Inflammatory macrophage (primary cell): ENCODE results near the gene FBXL19.

Experiments
- DNase-seq, 2 donors: peaks; one replicate each; pipeline ENCODE4 v3.0.0-alpha.2; 2020 to 2022

FBXL19 gene

DNA sequence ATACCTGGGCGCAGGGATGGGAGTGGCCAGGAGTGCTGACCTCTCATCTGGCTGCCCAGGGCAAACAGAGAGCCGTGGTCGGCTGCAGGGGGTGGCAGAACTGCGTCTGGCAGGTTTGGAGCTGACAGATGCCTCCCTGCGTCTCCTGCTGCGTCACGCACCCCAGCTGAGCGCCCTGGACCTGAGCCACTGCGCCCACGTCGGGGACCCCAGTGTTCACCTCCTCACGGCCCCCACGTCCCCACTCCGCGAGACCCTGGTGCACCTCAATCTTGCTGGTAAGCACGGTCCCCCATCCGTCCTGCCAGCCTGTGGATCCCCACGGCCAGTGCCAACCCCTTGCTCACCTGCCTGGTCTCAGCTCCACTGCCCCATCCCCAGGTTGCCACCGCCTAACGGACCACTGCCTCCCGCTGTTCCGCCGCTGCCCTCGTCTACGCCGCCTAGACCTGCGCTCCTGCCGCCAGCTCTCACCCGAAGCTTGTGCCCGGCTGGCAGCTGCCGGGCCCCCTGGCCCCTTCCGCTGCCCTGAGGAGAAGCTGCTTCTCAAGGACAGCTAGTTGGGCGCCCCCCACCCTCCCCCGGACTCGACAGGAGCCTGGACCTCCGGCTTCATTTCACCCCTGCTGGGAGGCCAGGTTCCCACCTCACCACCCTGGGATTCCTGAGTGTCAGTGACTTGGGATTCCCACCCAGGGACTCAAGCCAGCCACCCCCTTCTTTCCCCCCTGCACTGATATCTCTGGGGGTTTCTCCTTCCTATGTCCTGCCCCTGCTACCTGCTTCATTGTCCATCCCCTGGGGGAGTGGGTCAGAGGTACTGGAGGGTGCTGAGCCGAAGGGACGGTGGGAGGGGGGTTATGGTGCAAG is 23.5 kb downstream of the FBXL19 start:
- no peak for DNase-seq

DNA sequence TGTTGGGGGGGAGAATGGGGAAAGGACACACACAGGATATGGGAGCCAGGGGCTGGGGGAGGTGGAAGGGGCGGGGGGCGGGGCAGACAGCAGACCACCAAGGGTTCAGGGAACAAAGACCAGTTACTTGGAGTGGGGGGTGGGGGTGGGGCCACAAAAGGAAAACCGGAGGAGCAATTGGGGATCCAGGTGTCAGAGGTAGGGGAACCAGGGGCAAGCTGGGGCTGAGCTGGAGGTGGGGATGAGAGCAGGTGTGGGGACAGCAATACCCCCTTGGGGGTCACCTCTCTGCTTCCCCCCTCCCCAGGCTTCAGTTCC is 24.1 kb downstream of the FBXL19 start:
- DNase-seq, result no peak

DNA sequence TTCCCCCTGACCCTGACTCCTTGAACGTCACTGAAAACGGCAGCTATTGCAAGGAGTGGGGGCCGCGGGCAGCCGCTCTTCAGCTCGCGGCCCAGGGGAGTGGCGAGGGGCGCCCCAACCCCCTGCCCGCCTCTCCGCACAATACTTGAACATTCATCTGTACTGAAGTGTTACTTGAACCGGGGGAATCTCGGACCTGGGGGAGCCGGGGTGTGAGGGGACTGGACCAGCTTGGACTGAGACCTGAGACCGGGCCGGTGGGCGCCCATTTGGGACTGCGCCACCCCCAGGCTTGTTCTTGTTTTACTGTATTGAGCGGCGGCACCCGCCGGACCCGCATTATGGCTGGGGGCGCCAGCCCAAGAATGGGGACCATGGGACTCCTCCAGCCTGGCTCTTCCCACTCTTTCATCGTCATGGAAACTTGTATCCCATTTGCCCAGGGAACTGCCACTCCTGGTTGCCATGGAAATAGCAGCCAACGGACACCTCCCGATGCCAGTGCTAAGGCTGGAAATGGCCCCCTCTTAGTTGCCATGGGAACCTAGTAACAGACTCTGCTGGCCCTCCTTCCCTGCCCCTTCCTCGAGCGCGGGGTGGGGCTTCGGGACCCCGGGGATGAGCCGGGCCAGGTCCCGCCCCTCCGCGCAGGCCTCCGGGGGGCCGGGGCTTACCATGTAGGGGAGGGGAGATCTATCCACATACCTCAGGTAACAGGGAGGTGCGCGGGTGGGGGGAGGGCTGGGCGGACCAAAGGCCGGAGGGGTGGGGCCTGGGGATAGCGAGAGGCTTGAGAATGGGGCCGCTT is 24.7 kb downstream of the FBXL19 start:
- peak; percentile 62 to 72 for DNase-seq

DNA sequence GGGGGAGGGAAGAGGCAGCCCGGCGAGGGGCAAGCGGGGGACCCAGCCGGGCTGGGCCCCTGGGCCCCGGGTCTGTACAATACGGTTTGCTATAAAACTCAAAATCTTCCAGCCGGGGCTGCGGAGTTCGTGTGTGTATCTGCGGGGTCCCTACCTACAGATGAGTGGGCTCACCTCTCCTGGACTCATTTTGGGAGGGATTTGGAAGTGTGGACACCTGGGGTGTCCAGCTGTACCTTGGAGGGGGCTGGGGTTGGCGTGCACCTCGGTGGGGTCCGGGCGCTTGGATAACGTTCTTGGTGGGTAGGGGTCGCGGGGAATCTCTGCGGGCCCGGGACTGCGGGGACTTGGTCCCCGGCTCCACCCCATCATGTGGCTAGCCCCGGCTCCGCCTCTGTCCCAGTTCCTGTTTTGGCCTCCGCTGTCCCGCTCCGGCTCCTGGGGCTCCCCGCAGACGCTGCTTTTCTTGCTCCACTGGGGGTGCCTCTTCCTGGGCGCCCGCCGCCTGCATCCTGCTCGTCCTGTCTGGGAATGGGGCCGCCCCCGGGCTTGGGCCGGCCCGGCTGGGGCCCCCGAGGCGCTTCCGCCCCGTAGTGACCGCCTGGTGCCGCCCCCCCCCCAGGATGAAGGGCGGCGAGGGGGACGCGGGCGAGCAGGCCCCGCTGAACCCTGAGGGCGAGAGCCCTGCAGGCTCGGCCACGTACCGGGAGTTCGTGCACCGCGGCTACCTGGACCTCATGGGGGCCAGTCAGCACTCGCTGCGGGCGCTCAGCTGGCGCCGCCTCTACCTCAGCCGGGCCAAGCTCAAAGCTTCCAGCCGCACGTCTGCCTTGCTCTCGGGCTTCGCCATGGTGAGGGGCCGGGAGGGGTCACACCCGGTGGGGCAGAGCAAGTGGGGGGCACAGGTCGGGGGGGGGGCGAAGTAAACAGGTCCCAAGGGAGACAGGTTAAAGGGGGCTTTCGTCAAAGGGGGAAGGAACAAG is 25.6 kb downstream of the FBXL19 start, which contains the start of gene ORAI3:
Gene ORAI3 (plus strand): TSS at position 402 of the 983 bp plus-strand sequence. CDS start 222 bp downstream, at position 624.
- peak; percentile 82 to 88 for DNase-seq

DNA sequence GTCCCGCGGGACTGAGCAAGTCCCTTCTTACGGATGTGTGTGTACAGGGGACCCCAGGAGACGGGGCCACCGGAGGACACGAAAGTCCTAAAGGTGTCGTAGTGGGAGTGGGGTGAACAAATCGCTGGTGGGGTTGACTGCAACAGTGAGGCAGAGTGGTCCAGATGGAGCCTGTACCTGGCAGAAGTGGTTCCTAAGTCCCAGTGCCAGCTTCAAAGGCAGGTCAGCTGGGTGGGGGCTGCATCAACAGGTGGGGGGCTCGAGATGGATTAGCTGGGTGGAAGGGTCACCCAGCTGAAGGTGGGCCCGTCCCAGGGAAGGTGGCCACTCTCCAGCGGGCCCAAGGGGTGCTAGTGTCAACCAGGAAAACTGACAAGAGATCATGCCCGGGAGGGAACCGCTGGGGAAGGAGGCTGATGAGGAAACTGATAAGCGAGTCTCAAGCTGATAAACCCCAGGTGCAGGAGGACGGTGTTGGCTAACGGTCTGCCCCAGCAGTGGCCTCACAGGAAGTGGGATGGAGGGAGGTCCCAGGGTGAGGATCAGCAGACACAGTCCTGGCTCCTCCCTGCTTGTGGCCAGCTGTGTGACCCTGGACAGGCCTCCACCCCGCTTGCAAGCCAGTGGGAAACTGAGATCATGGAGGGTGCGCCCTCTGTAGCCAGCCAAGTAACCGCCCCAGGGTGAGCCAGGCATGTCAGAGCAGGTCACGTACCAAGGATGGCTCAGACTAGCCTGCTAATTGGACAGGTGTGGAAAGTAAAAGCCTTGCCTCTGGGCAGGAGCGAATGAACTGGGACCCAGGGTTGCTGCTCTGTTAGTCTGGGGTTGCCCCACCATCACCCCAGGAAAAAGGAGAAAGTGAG is 26.5 kb downstream of the FBXL19 start:
- peak; percentile 81 to 86 for DNase-seq

DNA sequence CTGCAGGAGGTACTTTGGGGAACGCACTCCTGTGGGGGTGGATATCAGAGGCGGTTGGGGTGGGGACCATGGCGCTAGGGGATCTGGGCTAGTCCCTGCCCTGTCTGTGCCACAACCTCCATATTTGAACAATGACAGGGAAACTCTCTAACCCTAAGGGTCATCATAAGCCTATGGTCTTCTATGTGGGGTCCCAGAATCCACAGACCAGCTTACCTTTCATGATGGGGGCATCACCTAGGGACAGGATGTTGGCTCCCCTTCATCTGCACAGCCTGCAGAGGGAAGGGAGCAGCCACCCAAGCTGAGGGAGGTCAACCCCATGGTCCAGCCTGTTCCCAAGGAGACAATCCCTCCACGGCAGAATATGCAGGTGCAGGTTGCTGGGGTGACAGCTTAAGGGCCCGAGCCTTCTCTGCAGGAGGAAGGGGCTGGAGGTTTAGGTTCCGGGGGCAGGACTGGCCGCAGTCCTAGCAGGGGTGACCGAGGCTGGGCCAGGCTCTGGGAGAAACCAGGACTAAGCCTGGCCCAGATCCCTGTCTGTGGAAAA is 27.2 kb downstream of the FBXL19 start:
- DNase-seq, result no peak

DNA sequence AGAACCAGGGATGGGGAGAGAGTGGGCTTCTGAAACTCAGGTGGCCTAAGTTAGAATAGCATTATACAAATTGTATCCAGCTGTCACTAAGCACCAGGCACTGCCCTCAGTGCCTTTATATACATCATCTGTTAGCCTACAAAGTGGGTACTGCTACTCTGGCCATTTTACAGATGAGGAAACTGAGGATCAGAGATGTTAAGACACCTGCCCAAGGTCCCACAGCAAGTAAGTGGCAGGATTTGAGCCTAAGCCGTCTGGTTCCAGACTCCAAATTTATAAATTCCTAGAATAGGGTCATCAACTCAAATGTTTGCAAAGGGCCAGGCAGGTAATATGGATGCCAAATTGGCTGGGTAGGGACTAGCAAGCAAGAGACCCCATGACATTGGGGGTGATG is 27.8 kb downstream of the FBXL19 start:
- DNase-seq, result no peak

DNA sequence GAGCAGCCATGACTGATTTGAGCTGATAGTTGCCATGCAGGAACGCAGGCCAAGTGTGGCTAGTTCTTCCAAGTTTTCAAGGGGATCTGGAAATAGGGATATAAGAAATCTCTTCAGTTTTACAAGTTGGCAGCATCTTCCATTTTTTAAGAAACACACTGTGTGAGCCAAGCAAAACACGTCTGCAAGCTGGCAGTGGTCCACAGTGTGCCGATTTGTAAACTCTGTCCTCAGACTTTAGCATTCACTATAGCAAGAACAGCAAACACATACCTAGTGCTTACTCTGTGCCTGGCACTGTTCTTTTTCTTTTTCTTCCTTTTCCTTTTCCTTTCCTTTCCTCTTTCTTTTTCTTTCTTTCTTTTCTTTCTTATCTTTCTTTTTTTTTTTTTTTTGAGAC is 28.4 kb downstream of the FBXL19 start:
- DNase-seq, result no peak

DNA sequence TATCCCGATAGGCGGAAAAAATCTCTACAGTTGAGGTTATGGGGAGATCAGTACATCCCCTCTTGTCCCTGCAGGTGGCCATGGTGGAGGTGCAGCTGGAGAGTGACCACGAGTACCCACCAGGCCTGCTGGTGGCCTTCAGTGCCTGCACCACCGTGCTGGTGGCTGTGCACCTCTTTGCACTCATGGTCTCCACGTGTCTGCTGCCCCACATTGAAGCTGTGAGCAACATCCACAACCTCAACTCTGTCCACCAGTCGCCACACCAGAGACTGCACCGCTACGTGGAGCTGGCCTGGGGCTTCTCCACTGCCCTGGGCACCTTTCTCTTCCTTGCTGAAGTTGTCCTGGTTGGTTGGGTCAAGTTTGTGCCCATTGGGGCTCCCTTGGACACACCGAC is 29.7 kb downstream of the FBXL19 start:
- DNase-seq, result no peak

DNA sequence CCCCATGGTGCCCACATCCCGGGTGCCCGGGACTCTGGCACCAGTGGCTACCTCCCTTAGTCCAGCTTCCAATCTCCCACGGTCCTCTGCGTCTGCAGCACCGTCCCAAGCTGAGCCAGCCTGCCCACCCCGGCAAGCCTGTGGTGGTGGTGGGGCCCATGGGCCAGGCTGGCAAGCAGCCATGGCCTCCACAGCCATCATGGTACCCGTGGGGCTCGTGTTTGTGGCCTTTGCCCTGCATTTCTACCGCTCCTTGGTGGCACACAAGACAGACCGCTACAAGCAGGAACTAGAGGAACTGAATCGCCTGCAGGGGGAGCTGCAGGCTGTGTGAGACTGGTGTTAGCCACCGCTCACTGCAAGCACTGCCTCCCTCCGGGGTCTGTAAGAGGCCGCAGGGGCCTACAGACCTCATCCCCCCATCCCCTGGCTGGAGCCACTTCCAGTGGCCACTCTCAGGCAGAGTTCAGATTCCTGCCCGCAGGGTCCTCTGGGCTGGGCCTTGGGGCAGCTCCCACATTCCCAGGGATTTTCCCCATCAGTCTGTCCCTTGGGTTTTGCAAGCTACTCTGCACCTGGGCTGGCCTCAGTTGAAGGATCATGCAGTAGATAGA is 30.2 kb downstream of the FBXL19 start:
- DNase-seq, result peak; percentile 53 to 78

DNA sequence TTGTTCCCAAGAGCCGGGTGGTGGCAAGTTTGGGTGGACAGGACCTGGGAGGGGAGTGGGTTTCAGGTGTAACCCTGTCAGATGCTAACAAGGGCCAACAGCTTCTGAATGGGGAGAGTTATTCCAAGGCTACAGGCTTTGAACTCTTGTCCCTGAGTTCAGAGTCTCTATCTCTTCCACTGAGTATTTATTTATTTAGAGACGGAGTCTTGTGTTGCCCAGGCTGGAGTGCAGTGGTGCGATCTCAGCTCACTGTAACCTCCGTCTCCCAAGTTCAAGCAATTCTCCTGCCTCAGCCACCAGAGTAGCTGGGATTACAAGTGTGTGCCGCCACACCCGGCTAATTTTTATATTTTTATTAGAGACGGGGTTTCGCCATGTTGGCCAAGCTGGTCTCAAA is 31.6 kb downstream of the FBXL19 start:
- DNase-seq, result no peak

DNA sequence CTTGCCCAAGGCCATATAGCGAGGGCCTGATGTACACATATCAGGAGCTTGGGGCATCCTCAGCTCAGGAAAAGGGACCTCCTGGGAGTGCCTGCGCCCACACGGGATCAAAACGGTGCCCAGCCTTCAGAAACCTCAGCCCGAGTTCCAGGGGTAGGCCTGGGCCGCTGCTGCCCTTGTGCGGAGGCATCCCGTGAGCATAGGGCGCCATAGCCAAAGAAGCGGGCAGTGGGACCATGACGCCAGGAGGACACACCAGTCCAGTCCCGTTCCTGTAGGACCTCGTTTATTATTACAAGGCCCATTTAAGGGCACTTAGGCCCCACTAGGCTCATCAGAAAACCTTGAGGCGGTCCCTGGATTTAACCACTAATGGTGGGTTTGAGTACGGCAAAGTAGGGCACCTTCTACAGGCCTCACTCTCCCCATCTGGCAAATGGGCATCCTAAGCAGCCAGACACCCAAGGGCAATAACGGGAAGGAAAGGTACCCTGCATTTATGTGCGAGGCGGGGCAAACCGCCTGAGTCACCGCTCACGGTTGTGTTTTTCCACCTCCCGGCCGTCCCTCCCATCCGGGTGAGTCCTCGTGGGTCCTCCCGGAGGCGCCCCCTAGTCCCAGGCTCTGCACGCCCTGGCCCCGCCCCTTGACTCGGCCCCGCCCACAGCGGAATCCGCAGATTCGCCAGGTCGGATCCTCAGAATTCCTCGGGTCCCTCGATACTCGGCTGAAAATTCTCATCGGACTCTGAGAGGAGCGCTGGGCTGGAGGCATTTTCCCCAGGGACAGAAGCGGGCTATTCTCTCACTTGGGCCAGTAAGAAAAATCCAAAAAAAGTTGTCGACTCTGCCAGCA is 33.5 kb downstream of the FBXL19 start:
- peak; percentile 75 to 85 for DNase-seq

DNA sequence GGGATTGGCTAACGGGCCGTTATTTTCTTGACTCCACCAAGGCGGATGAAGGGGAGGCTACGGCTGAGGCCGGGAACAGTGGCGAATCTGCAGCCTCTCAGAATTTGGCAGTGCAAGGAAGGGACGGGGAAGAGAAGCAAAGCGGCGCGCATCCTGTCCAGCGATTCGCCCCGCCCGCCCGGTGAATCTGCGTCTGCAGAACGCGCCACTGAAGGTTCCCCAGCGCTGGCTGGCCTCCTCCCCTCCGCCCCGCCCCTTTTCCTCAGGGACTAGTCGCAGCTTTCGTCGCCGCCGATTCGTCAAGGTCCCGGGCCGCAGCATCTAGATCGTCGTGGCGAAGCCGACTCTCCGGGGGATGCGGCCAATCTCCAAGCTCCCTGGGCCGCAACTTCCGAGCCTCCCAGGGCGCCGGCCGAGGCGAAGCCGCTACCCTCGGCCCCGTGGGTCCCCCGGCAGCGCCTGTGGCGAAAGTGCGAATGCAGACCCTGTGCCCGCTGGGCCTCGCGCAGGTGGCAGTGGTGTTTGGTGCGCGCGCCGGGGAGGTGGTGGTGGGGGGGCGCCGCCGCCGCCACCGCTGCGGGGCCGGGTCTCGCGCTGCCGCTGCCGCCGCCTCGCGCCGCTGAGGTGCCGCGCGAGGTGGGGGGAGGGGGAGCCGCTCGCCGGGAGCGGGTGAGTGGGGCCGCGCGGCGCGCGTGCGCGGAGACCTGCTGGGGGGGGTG is 34.2 kb downstream of the FBXL19 start, which contains the start of gene SETD1A:
Gene SETD1A (plus strand): TSS at position 299 of the 719 bp plus-strand sequence. CDS start 978 bp downstream, outside the sequence.
- DNase-seq, result peak; percentile 95

DNA sequence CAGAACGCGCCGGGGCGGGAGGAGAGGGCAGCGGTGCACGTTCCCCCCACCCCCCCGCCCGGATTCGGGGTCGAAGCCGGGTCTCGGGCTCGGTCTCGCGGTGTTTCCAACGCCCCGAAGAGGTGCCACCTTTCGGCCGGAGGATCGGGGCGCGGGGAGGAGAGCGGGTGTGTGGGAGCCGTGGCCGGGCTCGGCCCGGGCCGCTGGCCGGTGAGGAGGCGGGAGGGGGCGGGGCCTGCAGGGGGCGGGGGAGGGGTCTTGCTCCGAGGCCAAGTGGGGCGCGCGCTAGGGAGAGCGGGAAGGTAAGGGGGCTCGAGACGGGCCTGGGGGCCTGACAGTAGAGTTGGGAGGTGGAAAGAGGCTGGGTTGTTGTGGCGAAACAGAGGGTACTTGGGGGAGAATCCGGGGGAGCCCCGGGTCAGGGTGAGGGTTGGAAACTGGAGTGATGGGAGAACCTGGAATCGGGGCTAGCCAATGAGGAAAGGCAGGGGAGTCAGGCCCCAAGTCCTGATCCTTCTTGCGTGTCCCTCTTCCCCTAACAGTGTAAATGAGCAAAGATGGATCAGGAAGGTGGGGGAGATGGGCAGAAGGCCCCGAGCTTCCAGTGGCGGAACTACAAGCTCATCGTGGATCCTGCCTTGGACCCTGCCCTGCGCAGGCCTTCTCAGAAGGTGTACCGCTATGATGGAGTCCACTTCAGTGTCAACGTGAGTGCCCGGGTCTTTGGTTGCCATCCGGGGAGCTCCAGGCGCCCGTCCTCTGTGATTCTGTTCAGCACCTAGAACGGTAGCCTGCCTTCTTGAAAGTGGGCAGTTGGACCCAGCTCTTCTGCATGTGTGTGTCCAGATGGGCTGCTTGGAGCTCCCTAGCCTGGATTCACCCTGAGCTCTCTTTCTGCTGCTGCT is 35.1 kb downstream of the FBXL19 start:
- peak; percentile 33 to 62 for DNase-seq

DNA sequence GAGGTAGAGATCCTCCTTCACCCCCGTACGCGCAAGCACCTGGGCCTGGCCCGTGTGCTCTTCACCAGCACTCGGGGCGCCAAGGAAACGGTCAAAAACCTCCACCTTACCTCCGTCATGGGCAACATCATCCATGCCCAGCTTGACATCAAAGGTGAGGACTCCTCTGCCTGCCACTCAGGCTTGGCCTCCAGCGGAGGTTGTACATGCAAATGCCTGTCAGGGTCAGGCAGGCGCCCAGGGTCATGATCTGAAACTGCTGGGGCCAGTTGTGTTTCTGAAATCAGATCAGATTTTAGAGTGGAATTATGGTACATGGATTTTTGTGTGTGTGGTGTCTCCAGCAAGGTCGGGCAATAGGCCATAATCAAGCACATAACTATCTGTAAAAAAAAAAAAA is 38.0 kb downstream of the FBXL19 start:
- DNase-seq, result no peak

DNA sequence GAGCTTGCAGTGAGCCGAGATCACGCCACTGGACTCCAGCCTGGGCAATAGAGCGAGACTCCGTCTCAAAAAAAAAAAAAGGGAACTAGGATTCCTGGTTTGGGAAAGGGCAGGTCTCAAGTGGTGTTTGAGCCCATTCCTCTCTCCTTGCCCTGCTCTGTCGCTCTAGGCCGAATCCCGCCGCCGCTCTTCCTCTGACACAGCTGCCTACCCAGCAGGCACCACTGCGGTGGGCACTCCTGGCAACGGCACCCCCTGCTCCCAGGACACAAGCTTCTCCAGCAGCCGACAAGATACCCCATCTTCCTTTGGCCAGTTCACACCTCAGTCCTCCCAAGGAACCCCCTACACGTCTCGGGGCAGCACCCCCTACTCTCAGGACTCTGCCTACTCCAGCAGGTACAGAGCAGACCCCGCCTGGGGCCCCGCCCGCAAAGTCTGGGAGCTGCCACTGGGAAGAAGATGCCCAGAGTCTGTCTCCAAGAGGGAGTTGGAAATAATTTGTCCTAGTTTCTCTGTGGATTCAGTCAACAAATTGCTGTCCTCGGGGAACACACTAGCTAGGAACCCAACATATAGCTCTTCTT is 40.6 kb downstream of the FBXL19 start:
- DNase-seq, result no peak

DNA sequence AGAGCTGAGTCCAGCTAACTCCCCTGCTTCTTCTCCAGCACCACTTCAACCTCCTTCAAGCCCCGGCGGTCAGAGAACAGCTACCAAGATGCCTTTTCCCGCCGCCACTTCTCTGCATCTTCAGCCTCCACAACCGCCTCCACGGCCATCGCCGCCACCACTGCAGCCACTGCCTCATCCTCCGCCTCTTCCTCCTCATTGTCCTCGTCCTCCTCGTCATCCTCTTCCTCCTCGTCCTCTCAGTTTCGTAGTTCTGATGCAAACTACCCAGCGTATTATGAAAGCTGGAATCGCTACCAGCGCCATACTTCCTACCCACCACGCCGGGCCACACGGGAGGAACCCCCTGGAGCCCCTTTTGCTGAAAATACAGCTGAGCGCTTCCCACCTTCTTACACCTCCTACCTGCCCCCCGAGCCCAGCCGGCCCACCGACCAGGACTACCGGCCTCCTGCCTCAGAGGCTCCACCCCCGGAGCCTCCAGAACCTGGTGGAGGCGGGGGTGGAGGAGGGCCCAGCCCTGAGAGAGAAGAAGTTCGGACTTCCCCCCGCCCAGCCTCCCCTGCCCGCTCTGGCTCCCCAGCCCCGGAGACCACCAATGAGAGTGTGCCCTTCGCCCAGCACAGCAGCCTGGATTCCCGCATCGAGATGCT is 41.3 kb downstream of the FBXL19 start:
- DNase-seq, result peak; percentile 55 to 67
